HG02678 (cell line): ENCODE data around the gene AP5S1.
"Not testable (repeated sequence)": the region's sequence is repeated elsewhere in the genome, so short reads cannot be mapped to it uniquely, and the experiment has no call there.

ENCODE experiments used
- ATAC-seq: cut with Tn5 transposase; IDR thresholded peaks from one replicate; pipeline ENCODE4 v1.9.1; 2021; ENCODE audit warnings: mild to moderate bottlenecking, moderate library complexity; ENCODE audit not compliant: unreplicated experiment

The AP5S1 gene

DNA sequence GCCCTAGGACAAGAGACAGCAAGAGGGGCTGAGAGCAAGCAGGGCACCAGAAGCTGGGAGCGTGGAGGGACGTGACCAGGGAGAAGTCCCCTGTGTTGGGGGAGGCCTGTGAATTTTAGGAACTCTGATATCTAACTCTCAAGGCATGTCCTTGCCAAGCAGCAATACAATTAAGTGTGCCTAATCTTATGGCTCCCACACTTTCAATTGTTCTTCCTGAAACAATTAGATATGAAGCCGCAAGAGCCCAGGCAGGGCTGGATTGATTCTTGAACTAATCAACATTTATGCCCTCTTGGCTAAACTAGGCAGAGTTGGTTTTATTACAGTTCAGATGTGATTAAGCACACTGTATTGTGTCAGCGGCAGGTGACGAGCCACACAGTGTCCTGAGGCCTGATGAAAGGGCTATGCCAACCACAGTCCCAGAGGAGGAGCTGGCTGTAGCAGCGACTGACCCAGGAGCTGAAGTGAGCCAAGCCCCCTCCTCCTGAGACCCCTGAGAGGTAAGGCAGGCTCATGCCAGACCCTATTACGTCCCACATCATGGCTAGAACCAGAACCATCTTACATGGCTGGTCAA lies 22.1 kb downstream of the AP5S1 start:
- ATAC-seq: no peak

DNA sequence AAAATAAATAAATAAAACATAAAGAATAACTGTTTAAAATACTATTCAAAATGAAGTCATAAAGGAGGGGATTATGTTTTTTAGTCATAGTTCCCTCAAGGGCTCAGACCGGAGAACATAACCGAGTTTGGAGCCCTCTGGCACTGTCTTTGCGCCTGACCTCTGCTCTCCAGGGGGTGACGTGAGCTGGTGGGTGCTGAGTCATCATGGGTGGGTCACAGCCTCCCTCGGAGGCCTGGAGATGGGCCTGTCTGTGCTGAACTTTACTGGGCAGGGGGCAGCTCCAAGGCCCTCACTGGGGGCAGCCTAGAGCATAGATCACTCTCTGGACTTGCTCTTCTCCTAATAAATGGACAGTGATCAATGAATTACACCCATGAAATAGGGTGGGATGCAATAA lies 23.1 kb downstream of the AP5S1 start:
- ATAC-seq: no peak

DNA sequence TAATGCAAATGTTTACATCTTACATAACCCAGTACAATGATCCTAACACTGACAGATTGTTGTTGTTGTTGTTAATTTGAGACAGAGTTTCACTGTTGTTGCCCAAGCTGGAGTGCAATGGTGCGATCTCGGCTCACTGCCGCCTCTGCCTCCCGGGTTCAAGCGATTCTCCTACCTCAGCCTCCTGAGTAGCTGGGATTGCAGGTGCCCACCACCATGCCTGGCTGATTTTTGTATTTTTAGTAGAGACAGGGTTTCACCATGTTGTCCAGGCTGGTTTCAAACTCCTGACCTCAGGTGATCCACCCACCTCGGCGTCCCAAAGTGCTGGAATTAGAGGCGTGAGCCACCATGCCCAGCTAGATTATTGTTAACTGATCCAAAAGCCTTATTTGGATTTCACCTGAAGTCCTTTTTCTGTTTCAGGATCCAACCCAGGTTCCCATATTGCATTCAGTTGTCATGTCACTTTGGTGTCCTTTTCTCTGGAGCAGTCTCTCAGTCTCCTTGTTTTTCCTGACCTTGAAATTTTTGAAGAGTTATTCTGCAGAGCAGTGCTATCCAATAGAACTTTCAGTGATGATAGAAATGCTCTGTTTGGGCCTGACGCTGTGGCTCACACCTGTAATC lies 23.8 kb downstream of the AP5S1 start:
- ATAC-seq: not testable (repeated sequence)

DNA sequence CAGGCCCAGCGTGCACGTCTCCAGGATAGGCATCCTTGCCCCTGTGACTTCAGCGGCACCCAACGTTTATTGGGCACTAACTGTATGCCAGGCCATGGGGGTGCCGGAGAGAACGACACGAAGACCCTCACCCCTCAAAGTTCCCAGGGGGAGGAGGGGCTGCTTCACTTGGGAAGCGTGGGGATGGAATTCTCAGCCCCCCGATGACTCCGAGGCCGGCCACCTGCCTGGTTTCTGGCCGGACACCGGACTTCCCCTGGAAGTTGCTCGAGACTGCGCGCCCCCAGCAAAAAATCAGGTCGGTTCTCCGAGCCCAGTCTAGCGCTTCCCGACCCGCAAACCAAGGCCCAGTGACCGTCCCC lies 26.0 kb downstream of the AP5S1 start:
- no peak for ATAC-seq

DNA sequence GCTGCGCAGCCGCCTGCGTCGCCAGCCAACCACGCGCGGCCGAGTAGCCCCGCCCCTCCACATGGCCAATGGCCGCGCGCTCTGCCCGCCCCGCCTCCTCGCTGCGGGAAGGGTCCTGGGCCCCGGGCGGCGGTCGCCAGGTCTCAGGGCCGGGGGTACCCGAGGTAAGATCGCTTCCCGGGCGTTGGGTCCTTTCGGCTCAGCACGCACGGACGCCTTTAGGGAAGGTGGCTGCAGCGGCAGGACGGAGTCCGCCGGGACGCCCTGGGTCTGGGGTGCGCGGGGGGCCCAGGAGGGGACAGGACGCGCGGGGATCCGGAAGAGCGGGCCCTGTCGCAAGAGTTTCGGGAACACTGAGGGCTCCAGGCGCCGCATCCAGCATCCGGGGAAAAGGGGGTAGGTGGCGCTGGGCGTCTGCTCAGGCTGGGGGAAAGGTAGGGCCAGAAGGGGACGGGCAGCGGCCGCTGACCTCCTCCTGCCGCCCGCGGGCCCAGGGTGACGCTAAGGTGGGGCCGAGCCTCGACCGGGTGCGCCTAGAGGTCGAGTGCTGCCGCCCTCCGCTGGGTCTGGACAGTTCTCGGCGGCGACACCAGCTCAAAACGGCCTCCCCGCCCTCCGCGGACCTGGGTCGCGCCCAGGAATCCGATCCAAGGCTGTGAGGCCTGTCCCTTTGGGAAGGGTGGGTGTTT lies 26.5 kb downstream of the AP5S1 start, which contains the start of gene MAVS:
Gene MAVS (plus strand): TSS at position 95 of the 689 bp plus-strand sequence. CDS start 7,791 bp downstream, outside the sequence.
- ATAC-seq: peak; percentile 95

DNA sequence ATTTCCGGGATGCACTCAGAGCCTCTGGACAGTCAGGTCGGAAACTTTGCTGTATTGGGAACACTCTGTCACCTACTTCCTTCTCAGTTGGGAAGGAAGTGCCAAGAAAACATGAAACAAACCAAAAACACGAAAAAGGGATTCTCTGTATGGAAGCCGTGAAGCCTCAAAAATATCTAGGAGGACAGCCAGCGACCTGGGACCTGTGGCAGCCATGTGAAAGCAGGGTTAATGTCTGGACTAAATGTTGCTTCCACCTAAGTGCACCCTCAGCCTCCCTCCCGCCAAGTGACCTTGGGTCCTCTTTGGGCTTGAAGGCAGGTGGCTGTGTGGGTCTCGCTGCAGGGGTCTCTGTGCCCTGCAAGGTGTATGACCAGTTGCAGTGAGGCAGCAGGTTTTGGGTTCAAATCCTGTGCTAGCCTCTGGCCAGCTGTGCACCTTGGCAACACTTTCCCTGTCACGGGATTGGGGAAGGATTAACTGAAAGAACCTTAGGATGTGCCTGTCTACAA lies 27.1 kb downstream of the AP5S1 start:
- ATAC-seq: no peak

DNA sequence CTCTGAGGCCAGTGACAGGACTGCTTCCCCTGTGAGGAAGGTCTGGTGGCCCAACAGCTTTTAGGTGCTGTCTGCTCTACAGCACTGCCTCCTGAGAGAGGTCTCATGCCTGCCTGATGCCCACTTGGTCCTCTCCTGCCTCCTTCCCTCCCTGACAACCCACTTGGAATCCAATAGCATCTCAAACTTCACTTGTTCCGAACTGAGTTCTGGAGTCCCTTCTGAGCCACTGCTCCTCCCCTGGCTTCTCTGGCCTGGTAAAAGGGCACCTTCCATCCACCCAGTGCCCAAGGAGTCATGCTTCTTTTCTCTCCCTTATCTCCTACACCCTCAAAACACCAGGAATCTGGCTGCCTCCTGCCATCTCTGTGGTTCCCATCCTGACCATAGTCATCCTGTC lies 28.2 kb downstream of the AP5S1 start:
- ATAC-seq: no peak

DNA sequence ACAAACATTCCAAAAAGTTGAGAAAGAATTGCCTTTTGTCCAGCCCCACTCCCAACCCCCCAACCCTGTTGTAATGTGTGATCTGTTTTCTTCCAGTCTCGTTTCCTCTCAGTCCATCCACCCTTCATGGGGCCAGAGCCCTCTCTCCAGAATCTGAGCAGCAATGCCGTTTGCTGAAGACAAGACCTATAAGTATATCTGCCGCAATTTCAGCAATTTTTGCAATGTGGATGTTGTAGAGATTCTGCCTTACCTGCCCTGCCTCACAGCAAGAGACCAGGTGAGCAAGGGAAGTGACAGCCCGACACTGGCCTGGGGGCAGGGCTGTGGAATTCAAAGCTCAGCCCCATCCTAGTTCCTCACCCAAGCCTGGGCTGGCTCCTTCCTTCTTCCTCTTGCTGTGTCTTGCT lies 34.1 kb downstream of the AP5S1 start:
- ATAC-seq: no peak

DNA sequence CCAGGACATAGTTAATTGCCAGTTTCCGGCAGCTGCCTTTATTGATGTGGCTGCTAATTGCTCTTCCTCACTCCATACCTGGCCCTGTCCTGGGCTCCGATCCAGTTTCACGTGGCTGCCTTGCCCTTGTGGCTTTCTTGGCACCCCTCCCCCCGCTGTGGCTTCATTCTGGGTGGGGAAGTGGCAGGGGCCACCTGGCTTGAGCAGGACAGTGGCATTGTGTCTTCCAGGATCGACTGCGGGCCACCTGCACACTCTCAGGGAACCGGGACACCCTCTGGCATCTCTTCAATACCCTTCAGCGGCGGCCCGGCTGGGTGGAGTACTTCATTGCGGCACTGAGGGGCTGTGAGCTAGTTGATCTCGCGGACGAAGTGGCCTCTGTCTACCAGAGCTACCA lies 37.1 kb downstream of the AP5S1 start:
- no peak for ATAC-seq

DNA sequence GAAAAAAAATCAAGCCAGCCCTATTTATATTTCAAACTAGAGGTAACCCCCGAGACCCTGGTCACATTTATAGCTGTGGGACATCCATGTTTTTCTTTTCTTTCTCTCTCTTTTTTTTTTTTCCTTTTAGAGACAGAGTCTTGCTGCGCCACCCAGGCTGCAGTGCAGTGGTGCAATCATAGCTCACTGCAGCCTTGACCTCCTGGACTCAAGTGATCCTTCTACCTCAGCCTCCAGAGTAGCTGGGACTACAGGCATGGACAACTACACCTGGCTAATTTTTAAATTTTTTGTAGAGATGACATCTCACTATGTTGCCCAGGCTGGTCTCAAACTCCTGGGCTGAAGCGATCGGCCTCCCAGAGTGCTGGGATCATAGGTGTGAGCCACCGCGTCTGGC lies 38.3 kb downstream of the AP5S1 start:
- ATAC-seq: no peak

DNA sequence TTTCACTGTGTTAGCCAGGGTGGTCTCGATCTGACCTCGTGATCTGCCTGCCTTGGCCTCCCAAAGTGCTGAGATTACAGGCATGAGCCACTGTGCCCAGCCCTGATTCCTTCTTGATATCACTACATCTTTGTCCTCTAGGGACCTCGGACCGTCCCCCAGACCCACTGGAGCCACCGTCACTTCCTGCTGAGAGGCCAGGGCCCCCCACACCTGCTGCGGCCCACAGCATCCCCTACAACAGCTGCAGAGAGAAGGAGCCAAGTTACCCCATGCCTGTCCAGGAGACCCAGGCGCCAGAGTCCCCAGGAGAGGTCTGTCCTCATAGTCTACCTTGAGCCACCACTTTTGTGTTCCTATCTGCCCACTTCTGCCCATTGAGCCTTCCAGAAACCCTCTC lies 40.8 kb downstream of the AP5S1 start:
- ATAC-seq: no peak

DNA sequence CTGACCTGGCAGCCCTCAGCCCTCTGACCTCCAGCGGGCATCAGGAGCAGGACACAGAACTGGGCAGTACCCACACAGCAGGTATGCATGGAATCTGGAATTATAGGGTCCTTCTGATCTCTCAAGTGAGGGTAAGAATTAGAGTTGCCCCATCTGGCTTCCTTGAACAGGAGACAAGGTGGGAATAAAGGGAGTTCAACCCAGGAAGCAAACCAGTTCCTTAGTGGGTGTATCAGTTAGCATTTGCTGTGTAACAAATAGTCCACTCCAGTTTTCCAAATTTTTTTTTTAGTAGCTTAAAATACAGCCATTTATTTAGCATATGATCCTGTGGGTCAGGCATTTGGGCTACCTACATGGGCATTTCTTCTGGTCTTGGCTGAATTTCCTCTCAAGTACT lies 42.0 kb downstream of the AP5S1 start:
- ATAC-seq: no peak

DNA sequence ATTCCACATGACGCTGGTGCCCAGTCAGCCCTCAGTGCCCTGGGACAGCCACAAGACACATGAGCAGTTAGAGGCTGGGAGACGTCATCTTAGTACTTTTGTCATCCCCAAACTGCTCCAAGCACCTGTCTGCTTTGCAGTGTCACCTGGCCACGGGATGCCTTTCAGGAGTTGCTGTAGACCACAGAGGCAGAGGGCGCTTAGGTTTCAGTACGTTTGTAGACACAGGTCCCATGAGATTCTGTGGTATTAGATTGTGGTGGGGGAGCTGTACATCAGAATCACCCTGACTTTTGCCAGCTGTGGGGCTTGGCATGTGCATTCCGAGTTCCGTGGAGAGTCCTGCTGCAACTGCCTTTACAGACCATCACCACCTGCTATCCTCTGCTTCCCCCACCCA lies 43.0 kb downstream of the AP5S1 start:
- no peak for ATAC-seq

DNA sequence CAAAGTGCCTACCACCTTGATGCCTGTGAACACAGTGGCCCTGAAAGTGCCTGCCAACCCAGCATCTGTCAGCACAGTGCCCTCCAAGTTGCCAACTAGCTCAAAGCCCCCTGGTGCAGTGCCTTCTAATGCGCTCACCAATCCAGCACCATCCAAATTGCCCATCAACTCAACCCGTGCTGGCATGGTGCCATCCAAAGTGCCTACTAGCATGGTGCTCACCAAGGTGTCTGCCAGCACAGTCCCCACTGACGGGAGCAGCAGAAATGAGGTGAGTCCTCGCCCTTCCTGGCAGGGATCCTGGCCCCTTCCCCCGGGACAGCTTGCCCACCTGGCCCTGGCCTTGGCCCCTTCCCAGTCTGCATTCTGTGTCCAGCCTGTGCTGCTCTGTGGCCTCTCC lies 44.2 kb downstream of the AP5S1 start:
- ATAC-seq: no peak

DNA sequence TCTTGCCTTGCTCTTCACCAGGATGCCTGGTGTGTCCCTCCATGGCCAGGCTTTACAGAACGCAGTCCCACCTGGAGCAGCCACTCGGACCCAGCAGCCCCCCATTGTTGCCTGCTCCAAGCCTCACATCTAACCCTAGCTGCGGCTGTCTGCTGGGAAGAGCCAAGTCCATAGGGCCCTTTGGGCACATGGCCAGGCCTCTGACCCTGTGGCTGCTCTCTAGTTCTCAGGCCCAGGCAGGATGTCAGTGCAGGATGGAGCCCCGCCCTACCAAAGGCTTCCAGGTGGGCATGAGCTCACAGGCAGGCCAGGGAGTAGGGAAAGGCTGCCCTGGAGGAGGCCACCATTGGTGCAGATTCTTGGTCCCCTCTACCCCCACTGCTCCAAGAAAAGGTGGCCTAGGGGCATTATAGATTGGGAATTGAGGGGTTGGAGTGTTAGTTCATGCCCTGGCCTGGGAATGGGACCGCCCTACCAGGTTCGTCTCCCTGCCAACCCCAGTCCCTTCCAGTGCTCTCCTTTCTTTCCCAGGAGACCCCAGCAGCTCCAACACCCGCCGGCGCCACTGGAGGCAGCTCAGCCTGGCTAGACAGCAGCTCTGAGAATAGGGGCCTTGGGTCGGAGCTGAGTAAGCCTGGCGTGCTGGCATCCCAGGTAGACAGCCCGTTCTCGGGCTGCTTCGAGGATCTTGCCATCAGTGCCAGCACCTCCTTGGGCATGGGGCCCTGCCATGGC lies 45.0 kb downstream of the AP5S1 start:
- ATAC-seq: no peak

DNA sequence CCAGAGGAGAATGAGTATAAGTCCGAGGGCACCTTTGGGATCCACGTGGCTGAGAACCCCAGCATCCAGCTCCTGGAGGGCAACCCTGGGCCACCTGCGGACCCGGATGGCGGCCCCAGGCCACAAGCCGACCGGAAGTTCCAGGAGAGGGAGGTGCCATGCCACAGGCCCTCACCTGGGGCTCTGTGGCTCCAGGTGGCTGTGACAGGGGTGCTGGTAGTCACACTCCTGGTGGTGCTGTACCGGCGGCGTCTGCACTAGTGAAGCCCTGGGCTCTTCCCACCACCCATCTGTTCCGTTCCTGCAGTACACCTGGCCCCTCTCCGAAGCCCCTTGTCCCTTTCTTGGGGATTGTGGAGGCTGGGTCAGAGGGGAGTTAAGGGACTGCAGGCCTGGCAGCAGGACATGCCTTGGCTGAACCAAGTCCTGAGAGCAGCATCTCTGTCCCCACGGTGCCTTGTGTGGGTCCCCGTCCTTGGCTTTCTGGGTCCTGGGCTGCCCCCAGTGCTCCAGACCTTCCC lies 45.6 kb downstream of the AP5S1 start:
- no peak for ATAC-seq

DNA sequence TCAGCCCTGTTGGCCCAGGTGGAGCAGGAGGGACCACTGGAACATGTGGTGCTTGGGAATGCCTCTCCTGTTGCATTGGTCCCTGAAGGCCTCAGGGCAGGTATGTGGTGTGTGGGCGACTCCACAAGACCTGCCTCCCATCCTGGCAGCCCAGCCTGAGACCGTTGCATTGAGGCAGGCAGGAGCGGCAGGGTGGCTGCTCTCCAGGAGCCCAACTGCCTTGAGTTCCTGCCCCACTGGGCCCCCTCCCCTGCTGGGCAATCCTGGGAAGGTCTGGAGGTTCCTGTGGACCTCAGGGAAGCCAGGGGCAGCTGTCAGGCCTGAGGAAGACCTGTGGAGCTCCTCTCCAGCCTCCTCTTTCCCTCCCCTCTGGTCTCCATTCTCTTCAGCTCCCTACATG lies 46.1 kb downstream of the AP5S1 start:
- ATAC-seq: no peak

DNA sequence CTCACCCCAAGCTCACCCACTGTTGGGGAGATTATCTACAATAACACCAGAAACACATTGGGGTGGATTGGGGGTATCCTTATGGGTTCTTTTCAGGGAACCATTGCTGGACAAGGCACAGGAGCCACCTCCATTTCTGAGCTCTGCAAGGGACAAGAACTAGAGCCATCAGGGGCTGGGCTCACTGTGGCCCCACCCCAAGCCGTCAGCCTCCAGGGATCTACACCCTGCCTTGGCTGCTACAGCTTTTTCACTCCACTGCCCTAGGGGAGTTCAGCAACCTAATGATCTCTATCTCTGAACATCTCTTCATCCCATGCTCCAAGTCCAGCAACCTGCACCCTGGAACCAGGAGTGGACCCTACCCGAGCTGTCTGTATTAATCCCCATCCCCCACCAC lies 47.5 kb downstream of the AP5S1 start:
- ATAC-seq: no peak

DNA sequence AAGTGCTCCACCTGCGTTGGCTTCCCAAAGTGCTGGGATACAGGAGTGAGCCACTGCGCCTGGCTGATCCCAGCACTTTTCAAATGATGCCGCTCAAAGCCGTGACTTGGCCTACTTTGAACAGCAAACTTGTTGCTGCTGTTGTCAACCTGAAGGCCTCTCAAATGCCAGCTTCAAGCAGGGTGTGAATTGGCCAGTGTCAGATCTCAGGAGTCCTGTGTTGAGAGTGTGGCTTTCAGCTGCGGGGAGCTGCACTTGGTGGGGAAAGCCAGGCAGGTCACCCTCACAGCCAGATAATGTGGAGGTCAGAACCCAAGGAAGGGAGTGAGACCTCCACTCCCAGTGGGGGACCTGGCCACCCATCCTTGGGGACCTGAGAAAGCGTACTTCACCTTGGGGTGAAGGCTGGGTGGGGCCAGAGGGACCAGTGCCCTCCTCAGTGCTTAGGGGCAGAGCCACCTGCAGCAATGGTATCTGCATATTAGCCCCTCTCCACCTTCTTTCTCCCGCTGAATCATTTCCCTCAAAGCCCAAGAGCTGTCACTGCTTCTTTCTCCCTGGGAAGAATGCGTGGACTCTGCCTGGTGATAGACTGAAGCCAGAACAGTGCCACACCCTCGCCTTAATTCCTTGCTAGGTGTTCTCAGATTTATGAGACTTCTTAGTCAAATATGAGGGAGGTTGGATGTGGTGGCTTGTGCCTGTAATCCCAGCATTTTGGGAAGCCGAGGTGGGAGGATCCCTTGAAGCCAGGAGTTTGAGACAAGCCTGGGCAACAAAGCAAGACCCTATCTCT lies 49.7 kb downstream of the AP5S1 start:
- ATAC-seq: no peak

DNA sequence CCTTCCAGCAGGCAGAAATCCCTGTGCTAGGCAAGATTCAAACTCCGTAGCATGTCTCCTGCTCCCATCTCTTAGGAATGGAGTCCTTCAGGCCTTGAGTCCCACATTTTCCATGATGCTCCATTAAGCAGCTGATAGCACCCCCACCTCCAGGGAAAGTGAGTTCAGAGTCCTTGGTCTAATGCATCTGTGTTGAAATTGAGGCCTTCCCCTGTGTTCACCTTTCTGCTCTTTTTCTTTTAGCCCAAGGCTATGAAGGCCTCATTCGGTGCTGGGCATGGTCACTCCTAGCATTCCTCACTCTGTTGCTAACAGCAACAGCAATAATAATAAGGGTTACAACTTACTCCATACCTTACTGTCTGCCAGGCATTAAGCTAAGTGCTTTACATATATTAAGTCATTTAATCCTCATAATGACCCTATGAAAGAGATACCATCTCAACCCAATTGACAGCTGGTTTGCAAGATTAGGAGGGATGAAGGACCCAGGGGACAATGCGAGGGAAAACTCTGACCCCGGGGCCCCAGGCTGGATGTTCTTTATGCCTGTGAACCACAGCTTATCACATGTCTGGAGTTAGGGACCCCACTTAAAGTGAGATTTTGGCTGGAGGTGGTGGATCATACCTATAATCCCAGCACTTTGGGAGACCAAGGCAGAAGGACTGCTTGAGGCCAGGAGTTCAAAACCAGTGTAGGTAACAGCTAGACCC lies 51.4 kb downstream of the AP5S1 start:
- ATAC-seq: no peak
